Measurements from ENCODE around the gene ZMYM2.

DNA sequence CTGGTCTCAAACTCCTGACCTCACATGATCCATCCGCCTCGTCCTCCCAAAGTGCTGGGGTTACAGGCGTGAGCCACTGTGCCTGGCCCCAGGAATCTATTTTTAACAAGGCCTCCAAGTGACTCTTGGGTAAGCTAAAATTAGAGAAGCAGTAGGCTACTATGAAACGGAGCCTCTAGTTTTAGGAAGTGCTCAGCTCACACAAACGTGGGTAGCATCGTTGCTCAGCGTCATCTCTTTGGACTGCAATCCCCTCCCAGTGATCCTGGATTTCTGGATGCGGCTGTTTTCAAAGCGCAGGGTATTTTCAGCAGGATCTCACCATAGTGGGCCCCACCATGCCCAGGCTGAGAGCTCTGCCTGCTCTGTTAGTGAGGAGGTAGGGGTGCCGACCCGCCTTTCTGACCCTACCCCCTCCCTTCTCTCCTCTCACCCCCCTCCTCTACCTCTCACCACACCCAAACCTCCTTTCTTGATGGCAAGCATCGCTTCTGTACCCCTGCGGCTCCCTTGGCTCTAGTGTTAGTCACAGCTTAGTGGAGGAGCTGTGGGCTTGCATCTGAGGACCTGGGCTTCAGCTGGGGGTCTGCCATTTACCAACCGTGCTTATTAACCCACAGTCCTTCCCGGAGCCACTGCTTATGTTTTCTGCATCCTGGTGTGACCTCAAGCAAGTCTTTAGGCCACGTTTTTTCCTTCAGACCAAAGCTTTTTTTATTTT, 168.2 kb downstream of the ZMYM2 start:
- TF ChIP-seq, protein P1, sequence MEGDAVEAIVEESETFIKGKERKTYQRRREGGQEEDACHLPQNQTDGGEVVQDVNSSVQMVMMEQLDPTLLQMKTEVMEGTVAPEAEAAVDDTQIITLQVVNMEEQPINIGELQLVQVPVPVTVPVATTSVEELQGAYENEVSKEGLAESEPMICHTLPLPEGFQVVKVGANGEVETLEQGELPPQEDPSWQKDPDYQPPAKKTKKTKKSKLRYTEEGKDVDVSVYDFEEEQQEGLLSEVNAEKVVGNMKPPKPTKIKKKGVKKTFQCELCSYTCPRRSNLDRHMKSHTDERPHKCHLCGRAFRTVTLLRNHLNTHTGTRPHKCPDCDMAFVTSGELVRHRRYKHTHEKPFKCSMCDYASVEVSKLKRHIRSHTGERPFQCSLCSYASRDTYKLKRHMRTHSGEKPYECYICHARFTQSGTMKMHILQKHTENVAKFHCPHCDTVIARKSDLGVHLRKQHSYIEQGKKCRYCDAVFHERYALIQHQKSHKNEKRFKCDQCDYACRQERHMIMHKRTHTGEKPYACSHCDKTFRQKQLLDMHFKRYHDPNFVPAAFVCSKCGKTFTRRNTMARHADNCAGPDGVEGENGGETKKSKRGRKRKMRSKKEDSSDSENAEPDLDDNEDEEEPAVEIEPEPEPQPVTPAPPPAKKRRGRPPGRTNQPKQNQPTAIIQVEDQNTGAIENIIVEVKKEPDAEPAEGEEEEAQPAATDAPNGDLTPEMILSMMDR (IDR thresholded peaks at IDR 0.05; ENCODE audit: extremely low read depth in 1 of 2, insufficient read depth in 1 of 2, low read depth in 1 of 2, low read length in 2 of 2) = no peak
- no peak for TF ChIP-seq EZH2 (IDR thresholded peaks at IDR 0.05; ENCODE audit: borderline replicate concordance, low read depth, low read length, severe bottlenecking)
- TF ChIP-seq GATA2 (IDR thresholded peaks at IDR 0.05; ENCODE audit: insufficient read depth, insufficient read length, low read depth, low read length) = no peak
- no peak for TF ChIP-seq POLR2AphosphoS5 (IDR thresholded peaks at IDR 0.05; ENCODE audit: insufficient read depth, low read depth, low read length)
- no peak for TF ChIP-seq JUN (IDR thresholded peaks at IDR 0.05; ENCODE audit: borderline replicate concordance, insufficient read depth, insufficient read length, low read depth)
